Astrocyte (in vitro differentiated cells and primary cell): Measurements from ENCODE around the gene GJD3. TPM values are rescaled to one million over a fixed set of nuclear protein-coding genes. Genes with fewer than 3 reads are reported as not detected.
A peak's percentile ranks its signal among the peaks of the same experiment; 100 is the strongest.

ENCODE experiments used
- DNase-seq: peaks from one replicate; pipeline ENCODE4 v3.0.0-alpha.2; 2010; ENCODE audit warnings: low read depth
- FAIRE-seq: peaks from 2 replicates; lab custom pipeline; 2011; peaks lifted over from hg19 to GRCh38; lab: Jason Lieb, UNC
- H2AFZ ChIP-seq: 2 replicates; pipeline ENCODE4 v1.6.0; 2012; ENCODE audit warnings: low read depth, low read length, inconsistent platforms
- H3K27ac ChIP-seq: 2 replicates; pipeline ENCODE4 v1.5.1; 2011; ENCODE audit warnings: low read depth, low read length, inconsistent platforms
- H3K27me3 ChIP-seq: 2 replicates; pipeline ENCODE4 v1.6.0; 2011; ENCODE audit warnings: low read length, inconsistent platforms; ENCODE audit not compliant: insufficient read depth
- H3K36me3 ChIP-seq: 2 replicates; pipeline ENCODE4 v1.5.1; 2011; ENCODE audit warnings: low read length, inconsistent platforms; ENCODE audit not compliant: insufficient read depth
- H3K4me1 ChIP-seq: 2 replicates; pipeline ENCODE4 v1.5.1; 2011; ENCODE audit warnings: low read length, inconsistent platforms; ENCODE audit not compliant: insufficient read depth
- H3K4me2 ChIP-seq: 2 replicates; pipeline ENCODE4 v1.6.0; 2012; ENCODE audit warnings: low read length, inconsistent platforms
- H3K4me3 ChIP-seq: 2 replicates; pipeline ENCODE4 v1.5.1; 2011; ENCODE audit warnings: low read depth, mild to moderate bottlenecking, low read length, inconsistent platforms; ENCODE audit not compliant: insufficient read depth
- H3K79me2 ChIP-seq: 2 replicates; pipeline ENCODE4 v1.6.0; 2012; ENCODE audit warnings: mild to moderate bottlenecking, low read length, inconsistent platforms; ENCODE audit not compliant: insufficient read depth
- H3K9ac ChIP-seq: 2 replicates; pipeline ENCODE4 v1.6.0; 2012; ENCODE audit warnings: mild to moderate bottlenecking, low read length, inconsistent platforms
- H3K9me3 ChIP-seq: 2 replicates; pipeline ENCODE4 v1.5.1; 2012; ENCODE audit warnings: low read depth, mild to moderate bottlenecking, low read length, inconsistent platforms; ENCODE audit not compliant: insufficient read depth
- H4K20me1 ChIP-seq: 2 replicates; pipeline ENCODE4 v1.6.0; 2012; ENCODE audit warnings: low read length, inconsistent platforms; ENCODE audit not compliant: insufficient read depth
- H3K27ac Mint-ChIP-seq: one replicate; pipeline ENCODE4 v1.8.0; 2021; ENCODE audit warnings: mild to moderate bottlenecking, mixed read lengths; ENCODE audit not compliant: unreplicated experiment
- H3K27me3 Mint-ChIP-seq: one replicate; pipeline ENCODE4 v1.8.0; 2021; ENCODE audit warnings: low read depth, mixed read lengths; ENCODE audit not compliant: unreplicated experiment
- H3K36me3 Mint-ChIP-seq: one replicate; pipeline ENCODE4 v1.8.0; 2021; ENCODE audit warnings: low read depth, mixed read lengths; ENCODE audit not compliant: unreplicated experiment
- H3K4me1 Mint-ChIP-seq: one replicate; pipeline ENCODE4 v1.8.0; 2021; ENCODE audit warnings: low read depth, mixed read lengths; ENCODE audit not compliant: unreplicated experiment
- H3K4me3 Mint-ChIP-seq: one replicate; pipeline ENCODE4 v1.8.0; 2021; ENCODE audit warnings: mild to moderate bottlenecking, moderate library complexity, mixed read lengths; ENCODE audit not compliant: unreplicated experiment
- H3K9me3 Mint-ChIP-seq: one replicate; pipeline ENCODE4 v1.8.0; 2021; ENCODE audit warnings: mild to moderate bottlenecking, mixed read lengths; ENCODE audit not compliant: unreplicated experiment
- CTCF ChIP-seq: IDR thresholded peaks from 2 replicates; pipeline ENCODE4 v1.5.1; 2011; ENCODE audit warnings: low read depth, mild to moderate bottlenecking, inconsistent platforms, low read length, moderate library complexity; ENCODE audit not compliant: insufficient read depth
- EZH2 ChIP-seq: IDR thresholded peaks from 2 replicates; pipeline ENCODE4 v1.6.1; 2012; ENCODE audit warnings: mild to moderate bottlenecking, low read length, inconsistent platforms; ENCODE audit not compliant: insufficient read depth
- total RNA-seq: library from RNA; stranded (reverse); gene quantifications from 2 replicates; pipeline ENCODE4 v1.2.1, GENCODE V29; 2021

The GJD3 gene
- total RNA-seq, 1 donor from 2014 or later, result 0.43 TPM

- H3K9me3 ChIP-seq, result no peaks in the 10 kb centered on the region
- H3K79me2 ChIP-seq, result peaks cover 67% of the 10 kb centered on the region
- peaks cover 68% of the 10 kb centered on the region for H4K20me1 ChIP-seq
- FAIRE-seq (no peak), DNase-seq (peak; percentile 41)
- no peaks in the 10 kb centered on the region for H3K27me3 ChIP-seq
- H2AFZ ChIP-seq, result no peak overlapping the region
- peak overlapping the region; percentile 14 for H3K9ac ChIP-seq
- TF ChIP-seq CTCF, result no peak
- TF ChIP-seq EZH2, result no peak
- peak overlapping the region; percentile 58 for H3K4me2 ChIP-seq
- no peaks in the 10 kb centered on the region for H3K36me3 ChIP-seq
- H3K27ac ChIP-seq, result peak overlapping the region; percentile 19
- Mint-ChIP-seq H3K9me3 (no peaks in the 10 kb centered on the region), H3K27ac (no peak overlapping the region), H3K4me3 (no peak overlapping the region), H3K36me3 (peaks cover 5% of the 10 kb centered on the region), H3K27me3 (no peaks in the 10 kb centered on the region), H3K4me1 (peaks cover 15% of the 10 kb centered on the region)
- no peak overlapping the region for H3K4me3 ChIP-seq
- H3K4me1 ChIP-seq, result peaks cover 27% of the 10 kb centered on the region
Measured at GRCh38 chr17:40331743-40332641, 32.5 kb downstream of the GJD3 start.

GRCh38 chr17:40330850-40331470, 33.6 kb downstream of the GJD3 start:
- H2AFZ ChIP-seq, result no peak overlapping the region
- H3K27ac ChIP-seq, result no peak overlapping the region
- DNase-seq, result no peak
- H3K36me3 ChIP-seq, result no peaks in the 10 kb centered on the region
- no peak overlapping the region for H3K4me3 ChIP-seq
- no peaks in the 10 kb centered on the region for H3K27me3 Mint-ChIP-seq
- H3K9me3 ChIP-seq, result no peaks in the 10 kb centered on the region
- peak overlapping the region; percentile 6 for H3K9ac ChIP-seq
- H3K4me2 ChIP-seq, result no peak overlapping the region
- H3K9me3 Mint-ChIP-seq, result no peaks in the 10 kb centered on the region
- TF ChIP-seq CTCF (no peak), EZH2 (no peak)
- peaks cover 22% of the 10 kb centered on the region for H3K4me1 Mint-ChIP-seq
- no peaks in the 10 kb centered on the region for H3K27me3 ChIP-seq
- no peak for FAIRE-seq
- H3K79me2 ChIP-seq, result peaks cover 75% of the 10 kb centered on the region
- peaks cover 5% of the 10 kb centered on the region for H3K36me3 Mint-ChIP-seq
- H4K20me1 ChIP-seq, result peaks cover 77% of the 10 kb centered on the region
- H3K4me1 ChIP-seq, result peaks cover 27% of the 10 kb centered on the region
- H3K27ac Mint-ChIP-seq, result no peak overlapping the region
- H3K4me3 Mint-ChIP-seq, result no peak overlapping the region
